Stimulated activated CD8-positive, alpha-beta memory T cell treated with anti-CD3 and anti-CD28 coated beads, Interleukin-15, amount 100 ng/mL, for 24 hours (primary cell): ENCODE data around the gene NBEAL2.
"Not testable (repeated sequence)": the region's sequence is repeated elsewhere in the genome, so short reads cannot be mapped to it uniquely, and the experiment has no call there.

Experiments
- DNase-seq: peaks from one replicate; pipeline ENCODE4 v3.0.0-alpha.2; 2020; ENCODE audit warnings: low read depth

The NBEAL2 gene

GRCh38 chr3:46946416-46946815, 33.0 kb upstream of the NBEAL2 start:
- no peak for DNase-seq

DNA sequence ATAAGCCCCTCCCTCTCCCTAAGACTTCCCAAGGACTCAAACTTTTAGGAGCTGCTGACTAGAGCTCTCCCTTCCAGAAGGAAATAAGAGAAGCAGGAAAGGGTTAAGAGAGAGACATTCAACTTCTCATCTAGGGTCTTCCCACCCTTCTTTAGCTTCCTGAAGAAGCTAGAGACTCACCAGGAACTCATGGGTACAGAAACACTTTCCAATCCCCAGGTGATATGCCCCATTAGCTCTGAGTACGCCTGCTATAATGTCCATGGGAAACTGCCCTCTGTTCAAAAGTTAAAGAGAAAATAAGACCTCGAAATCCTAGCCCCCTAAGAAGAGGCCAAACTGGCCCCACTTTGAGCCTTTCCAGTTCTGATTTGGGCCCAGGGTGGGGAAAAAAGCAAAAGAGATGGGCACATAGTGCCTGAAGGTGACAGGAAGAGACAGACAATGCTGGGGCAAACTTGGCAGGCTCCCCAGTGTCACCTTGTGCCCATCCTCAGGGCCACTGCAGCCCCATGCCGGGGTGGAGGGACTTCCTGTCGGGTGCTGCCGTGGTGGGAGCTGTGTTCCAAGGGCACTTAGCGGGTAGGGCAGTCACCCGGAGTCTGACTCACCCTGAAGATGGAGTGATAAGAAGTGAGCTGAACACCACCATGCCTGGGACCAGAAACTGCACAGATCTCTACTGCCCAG, 32.5 kb upstream of the NBEAL2 start:
- no peak for DNase-seq

GRCh38 chr3:46947546-46947901, 31.9 kb upstream of the NBEAL2 start:
- no peak for DNase-seq

DNA sequence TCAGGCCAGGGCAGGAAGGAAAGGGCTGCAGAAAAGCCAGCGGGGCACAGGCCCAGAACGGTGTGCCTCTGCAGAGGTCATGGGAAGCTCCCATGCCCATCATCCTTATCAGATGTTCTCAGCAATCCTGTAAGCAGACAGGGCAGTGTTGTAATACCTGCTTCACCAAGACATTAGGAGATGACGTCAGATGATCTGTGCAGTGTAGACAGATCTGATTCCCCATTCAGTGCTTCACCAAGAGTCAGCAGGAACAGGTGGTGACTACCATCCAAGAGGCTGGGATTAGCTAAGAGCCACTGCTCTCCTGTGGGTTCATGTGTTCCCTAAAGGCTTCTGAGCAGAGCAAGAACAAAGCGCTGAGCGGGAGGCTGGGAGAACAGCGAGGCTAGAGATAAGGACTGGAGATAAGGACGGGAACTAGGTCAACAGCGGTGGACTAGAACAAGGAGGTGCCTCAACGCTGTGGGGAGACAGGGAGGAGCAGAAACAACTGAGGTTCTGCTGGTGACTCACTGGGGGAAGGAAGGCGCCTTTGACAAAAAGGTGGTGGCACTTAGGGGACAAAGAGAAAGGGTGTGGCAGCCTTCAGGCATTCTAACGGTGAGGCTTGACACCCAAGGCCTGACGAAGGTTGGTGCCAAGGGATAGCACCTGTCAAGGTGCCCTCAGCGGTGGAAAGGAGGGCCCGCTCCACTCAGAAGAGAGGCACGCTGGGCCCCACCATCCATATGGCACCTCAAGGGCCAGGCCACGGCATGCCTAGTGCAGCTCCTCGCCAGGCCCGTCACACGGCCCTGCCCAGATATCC, 31.3 kb upstream of the NBEAL2 start:
- no peak for DNase-seq

DNA sequence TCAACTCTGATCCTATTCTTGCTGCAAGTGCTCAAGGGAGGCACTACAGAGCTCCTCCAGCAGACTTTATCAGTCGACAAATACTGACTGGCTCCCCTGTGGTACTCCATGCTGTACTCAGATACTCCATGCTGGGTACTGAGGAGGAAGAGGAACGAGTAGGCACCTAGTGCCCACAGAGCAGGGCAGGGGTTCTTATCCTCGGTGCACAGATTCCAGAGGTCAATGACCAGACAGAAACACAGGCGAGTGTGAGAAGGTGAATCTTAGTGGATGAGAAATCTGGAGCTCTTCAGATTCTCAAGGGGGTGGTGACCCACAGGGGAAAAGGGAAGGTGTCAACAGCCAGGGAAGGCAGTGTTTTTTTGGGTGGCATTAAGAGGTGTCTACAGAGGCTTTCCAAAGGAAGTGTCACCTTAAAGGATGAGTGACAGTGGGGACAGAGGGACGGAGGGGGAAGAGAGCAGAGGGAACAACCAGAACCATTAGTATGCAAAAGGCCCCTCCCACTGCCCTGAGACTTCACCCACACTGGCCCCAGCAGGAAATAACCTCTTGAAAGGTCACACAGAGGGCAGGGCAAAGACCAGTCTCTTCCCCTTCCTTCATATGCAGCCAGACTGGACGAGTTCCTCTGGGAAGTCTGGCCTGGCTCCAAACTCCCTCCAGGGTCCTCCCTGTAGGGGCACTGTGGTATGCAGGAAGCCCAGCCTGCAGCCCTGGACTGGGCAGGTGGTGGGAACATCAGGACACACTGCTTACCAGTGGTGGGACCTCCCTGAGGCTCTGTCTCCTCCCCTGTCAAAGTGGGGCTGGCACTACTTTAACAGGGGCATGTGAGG, 30.4 kb upstream of the NBEAL2 start:
- no peak for DNase-seq

DNA sequence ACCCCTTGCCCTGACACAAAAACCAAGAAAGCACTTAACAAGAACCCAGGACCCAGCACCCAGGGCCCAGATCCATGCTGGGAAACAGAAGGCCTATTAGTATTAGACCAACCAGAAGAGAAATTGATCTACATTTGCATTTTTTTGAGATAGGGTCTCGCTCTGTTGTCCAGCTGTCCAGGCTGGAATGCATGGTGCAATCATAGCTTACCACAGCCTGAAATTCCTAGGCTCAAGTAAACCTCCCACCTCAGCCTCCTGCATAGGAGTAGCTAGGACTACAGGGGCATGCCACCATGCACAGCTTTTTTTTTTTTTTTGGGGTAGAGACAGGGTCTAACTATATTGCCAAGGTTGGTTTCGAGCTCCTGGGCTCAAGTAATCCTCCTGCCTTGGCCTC, 29.3 kb upstream of the NBEAL2 start:
- no peak for DNase-seq

DNA sequence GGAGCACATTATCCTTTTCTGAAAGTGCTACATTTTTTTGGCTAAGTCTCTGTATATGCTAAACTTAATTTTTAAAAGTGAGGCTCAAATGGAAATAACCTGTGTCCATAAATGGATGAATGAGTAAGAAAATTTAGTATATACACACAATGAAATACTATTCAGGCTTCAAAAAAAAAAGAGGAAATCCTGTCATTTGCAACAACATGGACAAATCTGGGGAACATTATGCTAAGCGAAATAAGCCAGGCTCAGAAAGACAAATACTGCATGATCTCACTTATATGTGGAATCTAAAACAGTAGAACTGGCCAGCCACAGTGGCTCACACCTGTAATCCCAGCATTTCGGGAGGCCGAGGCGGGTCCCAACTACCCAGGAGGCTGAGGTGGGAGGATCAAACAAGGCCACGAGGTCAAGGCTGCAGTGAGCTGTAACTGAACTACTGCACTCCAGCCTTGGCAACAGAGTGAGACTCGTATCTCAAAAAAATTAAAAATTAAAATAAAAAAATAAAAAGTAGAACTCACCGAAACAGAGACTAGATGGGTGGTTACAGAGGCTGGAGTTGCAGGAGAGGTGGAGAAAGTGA, 28.7 kb upstream of the NBEAL2 start:
- no peak for DNase-seq

GRCh38 chr3:46952813-46953212, 26.7 kb upstream of the NBEAL2 start:
- no peak for DNase-seq

DNA sequence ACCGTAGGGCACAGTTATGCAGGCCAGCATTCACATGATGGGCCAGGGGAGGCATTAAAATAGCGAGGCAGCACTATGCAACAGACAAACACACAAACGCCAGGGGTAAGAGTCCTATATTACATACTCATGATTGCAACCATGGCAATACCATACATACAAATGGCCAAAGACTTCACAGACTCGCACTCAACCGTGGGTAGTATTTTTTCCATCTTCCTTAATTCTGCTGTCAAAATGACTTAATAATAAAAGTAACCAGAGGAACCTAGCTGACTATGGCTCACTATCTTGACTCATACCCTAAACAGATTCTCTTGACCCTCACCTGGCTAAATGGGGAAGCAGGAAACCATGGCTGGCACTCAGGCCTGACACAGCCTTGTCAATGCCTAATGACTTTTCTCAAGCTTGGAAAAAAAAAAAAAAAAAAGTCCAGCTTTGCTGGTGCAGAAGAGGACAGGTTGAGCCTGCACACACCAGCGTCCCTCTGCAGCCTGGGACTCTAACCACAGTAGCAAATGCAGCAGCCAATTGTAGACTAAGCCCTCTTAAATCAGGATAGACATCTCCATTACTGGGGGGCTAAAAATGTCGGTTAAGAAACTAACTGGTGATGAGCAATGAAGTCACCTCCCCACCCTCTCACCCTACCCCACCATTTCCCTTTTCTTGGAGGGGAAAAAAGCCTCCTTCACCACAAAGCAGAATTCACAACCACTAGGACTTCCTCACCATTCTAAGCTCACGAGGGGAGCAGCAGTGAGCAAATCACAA, 26.0 kb upstream of the NBEAL2 start:
- no peak for DNase-seq

GRCh38 chr3:46954178-46954577, 25.3 kb upstream of the NBEAL2 start:
- DNase-seq = no peak

DNA sequence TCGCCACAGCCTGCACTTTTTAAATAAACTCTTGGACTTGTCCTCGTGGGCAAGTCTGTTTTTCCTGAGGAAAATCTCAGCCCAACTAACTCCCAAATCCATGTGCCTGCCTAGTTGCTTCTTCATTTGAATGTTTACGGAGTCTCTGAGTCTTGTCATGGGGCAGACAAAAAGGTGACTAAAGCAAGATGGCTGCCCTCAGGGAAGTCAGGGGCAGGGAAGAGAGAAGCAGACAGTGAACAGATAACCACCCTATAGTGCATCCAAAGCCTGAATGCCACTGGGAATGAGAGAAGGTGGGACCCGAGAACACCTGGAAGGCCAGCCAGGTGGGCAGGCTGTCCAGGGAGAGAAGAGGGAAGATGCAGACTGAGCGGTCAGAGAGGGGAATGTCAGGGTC, 24.3 kb upstream of the NBEAL2 start:
- no peak for DNase-seq

- DNase-seq = no peak
Measured at GRCh38 chr3:46955801-46956259, 23.6 kb upstream of the NBEAL2 start.

GRCh38 chr3:46957092-46957820, 22.2 kb upstream of the NBEAL2 start:
- no peak for DNase-seq

DNA sequence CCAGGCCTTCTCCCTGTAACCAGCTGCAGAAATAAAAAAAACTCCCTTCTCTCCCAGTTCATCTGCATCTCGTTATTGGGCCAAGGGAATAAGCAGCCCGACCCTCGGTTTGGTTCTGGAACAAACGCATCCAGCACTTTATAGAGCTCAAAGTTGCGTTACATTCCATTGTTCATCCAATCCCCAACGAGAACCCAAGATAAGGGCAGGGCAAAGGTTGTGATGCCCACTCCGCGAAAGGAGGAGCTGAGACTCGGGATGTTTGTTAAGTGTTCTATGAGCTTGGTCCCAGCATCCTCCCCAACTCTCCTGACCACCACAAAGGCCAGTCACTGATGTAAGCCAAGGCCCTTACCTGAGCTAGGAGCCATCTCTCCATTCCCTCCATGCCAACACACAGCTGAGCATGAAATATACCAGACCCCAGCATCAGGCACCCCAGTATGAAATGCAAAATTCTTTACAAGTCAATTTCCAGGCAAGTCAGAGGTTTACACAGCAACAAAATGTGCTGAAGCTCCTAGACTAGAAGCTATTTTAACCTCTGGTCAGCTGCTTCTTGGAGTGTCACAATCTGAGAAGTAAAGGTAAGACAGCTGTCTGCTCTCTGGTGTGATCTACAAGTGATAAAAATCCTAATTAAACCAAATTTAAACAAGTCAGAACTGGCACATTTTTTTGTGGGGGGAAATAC, 20.9 kb upstream of the NBEAL2 start:
- DNase-seq = no peak

DNA sequence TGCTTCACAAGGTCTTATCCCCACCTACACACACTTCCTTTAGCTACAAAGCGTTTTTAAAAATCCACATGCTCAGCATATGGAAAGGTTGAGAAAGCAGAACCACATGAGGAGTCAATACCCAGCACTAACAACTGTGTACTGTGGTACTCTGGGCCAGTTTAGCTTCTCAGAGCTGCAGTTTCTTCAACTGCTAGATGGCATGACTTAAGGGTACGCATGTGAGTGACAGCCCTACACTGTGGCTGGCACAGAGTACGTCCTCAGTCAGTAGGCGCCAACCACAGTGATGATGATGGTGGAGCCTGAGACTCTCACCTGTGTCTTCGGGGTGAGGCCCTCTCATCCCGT, 20.3 kb upstream of the NBEAL2 start:
- no peak for DNase-seq

DNA sequence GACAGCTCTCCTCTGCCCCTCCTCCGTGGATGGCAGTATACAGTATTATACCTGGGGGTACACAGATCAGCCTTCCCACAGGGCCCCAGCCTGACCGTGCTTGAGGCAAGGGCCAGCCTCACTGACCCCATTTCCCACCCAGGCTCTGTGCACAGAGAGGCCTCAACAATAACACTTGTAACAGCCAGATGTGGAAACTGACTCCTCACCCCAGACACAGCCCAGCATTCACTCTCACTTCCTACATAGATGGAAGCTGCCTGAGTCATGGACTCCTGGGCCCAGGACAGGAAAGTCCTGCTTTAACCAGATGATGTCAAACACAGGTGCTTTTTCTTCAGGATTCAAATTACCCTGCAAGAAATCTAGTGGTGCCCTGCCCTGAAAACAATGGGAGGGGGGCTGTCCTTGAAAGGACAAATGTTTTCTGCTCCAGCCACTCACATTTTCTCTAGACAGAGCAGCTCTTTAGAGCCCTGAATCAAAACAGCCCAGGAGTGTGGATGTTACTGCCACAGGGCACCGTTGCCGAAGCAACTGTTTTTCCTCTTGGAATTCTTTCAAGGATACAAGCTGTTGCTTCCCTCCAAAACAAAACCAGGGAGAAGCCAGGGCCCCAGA, 19.3 kb upstream of the NBEAL2 start:
- DNase-seq = no peak

DNA sequence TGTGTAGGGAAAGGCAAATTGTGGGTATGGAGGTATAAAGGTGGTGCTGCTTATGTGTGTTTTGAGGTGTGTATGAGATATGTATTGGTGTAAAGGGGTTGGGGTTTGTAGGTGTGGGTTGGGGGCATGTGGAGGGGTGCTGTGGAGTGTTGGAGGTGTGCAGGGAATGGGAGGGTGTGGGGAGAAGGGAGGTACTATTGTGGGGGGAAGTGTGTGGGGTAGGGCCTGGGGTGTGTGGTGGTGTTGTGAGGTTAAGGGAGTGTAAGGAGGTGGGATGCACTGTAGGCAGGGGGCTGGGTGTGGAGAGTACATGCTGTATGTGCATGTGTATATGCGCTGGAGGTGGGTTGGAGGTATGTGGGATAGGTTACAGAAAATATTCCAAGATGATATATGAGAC, 18.6 kb upstream of the NBEAL2 start:
- no peak for DNase-seq

DNA sequence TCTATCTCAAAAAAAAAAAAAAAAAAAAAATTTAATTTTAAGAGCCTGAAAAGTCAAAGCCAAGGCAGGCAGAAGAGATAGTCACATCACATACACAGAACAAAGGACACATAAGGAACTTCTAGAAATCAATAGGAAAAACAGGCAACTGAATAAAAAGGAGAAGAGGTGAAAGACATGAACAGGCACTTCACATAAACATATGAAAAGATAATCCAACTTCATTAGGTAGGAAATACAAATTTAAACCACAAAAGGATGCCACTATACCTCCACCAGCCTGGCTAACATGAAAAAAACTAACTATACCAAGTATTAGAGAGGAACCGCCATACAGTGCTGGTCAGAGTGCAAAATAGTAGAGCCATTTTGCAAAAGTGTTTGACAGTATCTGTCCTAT, 17.0 kb upstream of the NBEAL2 start:
- no peak for DNase-seq

- DNase-seq = no peak
Measured at GRCh38 chr3:46962990-46963389, 16.5 kb upstream of the NBEAL2 start.

GRCh38 chr3:46964038-46964590, 15.4 kb upstream of the NBEAL2 start:
- DNase-seq = not testable (repeated sequence)
